GM13977 (cell line): ENCODE measurements around the gene AKAP13.

Experiments
- DNase-seq: peaks from one replicate; pipeline ENCODE4 v3.0.0; 2012; ENCODE audit warnings: low spot score
- CTCF ChIP-seq: IDR thresholded peaks from 2 replicates; pipeline ENCODE4 v1.5.1; 2012; ENCODE audit warnings: mild to moderate bottlenecking, control low read depth; ENCODE audit not compliant: insufficient read depth; ENCODE audit errors: extremely low read depth, missing control alignments
- in situ Hi-C: fragments of 300-500 bp; cut with MboI; formaldehyde crosslinking; loops from one replicate; pipeline ENCODE4 v1.12.0; 2022; ENCODE audit warnings: low sequenced_read_pairs, low pct_unique_long_range_greater_than_20kb, mixed read lengths, inconsistent platforms; ENCODE audit not compliant: unreplicated experiment

The AKAP13 gene

GRCh38 chr15:85779249-85779648 lies 398.8 kb downstream of the AKAP13 start:
- no peak for TF ChIP-seq CTCF
- no peak for DNase-seq
- in situ Hi-C loops, result no loop called here

GRCh38 chr15:85780225-85780985 lies 400.0 kb downstream of the AKAP13 start:
- no peak for DNase-seq
- TF ChIP-seq CTCF, result no peak
- in situ Hi-C loops, result no loop called here

DNA sequence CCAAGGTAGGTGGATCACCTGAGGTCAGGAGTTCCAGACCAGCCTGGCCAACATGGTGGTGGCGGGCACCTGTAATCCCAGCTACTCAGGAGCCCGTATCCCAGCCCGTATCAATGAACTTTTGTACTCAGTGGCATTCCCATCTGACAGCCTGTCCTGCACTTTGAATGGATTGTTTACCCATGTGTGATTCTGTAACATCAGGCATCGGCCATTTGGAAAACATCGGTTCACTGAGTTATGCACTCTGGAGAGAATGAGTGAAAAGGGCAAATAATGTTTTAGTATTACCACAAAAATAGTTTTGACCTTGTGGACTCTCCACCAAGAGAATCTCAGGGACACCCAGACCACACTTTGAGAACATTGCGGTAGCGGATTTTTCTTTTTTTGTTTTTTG lies 400.7 kb downstream of the AKAP13 start:
- no peak for DNase-seq
- in situ Hi-C loops, result no loop called here
- no peak for TF ChIP-seq CTCF

GRCh38 chr15:85782064-85782463 lies 401.7 kb downstream of the AKAP13 start:
- in situ Hi-C loops, result no loop called here
- peak; percentile 19 for DNase-seq
- no peak for TF ChIP-seq CTCF

GRCh38 chr15:85785887-85786780 lies 405.7 kb downstream of the AKAP13 start:
- DNase-seq, result peak; percentile 19
- no peak for TF ChIP-seq CTCF
- in situ Hi-C loops, result no loop called here

- no peak for TF ChIP-seq CTCF
- no peak for DNase-seq
- in situ Hi-C loops, result no loop called here
These were observed 406.3 kb downstream of the AKAP13 start for GRCh38 chr15:85786781-85787114.
